Measurements from ENCODE around the gene HINT2.

The HINT2 gene

GRCh38 chr9:35763181-35763580, 51.7 kb downstream of the HINT2 start:
- TF ChIP-seq GATA3 (IDR thresholded peaks at IDR 0.05; ENCODE audit: low read depth, low read length) (no peak), GATA2 (IDR thresholded peaks at IDR 0.05; ENCODE audit: low read depth, low read length) (no peak)
